ENCODE results near the gene WIPF3. TPM values are rescaled to one million over a fixed set of nuclear protein-coding genes. Genes with fewer than 3 reads are reported as not detected.

The WIPF3 gene
- total RNA-seq, 1 experiment from 2014 or later = 11.6 TPM

- H3K18ac ChIP-seq (ENCODE audit: insufficient read length, low read depth, low read length) = no peak overlapping the region
- H2AK5ac ChIP-seq (ENCODE audit: insufficient read length, low read length) = no peak overlapping the region
- Mint-ChIP-seq H3K27me3 (ENCODE audit: low read depth) (peaks cover 25% of the 10 kb centered on the region), H3K4me3 (no peak overlapping the region), H3K4me1 (peaks cover 5 to 12% of the 10 kb centered on the region in 2 experiments), H3K9me3 (no peaks in the 10 kb centered on the region), H3K27ac (no peak overlapping the region), H3K36me3 (ENCODE audit: insufficient read depth in 1 of 3, low read depth in 3 of 3) (no peaks in the 10 kb centered on the region)
- H2BK5ac ChIP-seq (ENCODE audit: insufficient read length, low read length) = no peak overlapping the region
- H3K14ac ChIP-seq (ENCODE audit: insufficient read depth, low read length) = no peak overlapping the region
- no peak overlapping the region for H4K5ac ChIP-seq (ENCODE audit: insufficient read length, low read depth, low read length)
- no peak overlapping the region for H3K4ac ChIP-seq (ENCODE audit: low read depth, low read length)
- no peaks in the 10 kb centered on the region for H3K9me3 ChIP-seq (ENCODE audit: control insufficient read depth, low read depth, low read length)
- H3K9ac ChIP-seq (ENCODE audit: extremely low read depth, insufficient read length, low read length) = no peak overlapping the region
- H3K79me2 ChIP-seq (ENCODE audit: insufficient read depth, low read length) = no peaks in the 10 kb centered on the region
- no peak overlapping the region for H3K4me2 ChIP-seq (ENCODE audit: insufficient read depth, insufficient read length, low read length)
- no peak overlapping the region for H3T11ph ChIP-seq (ENCODE audit: low read length)
- H2BK120ac ChIP-seq (ENCODE audit: low read depth, low read length, poor library complexity, severe bottlenecking) = no peak overlapping the region
- no CpG with 5 or more reads among the region's 2 CpGs for WGBS (ENCODE audit: extremely low coverage, insufficient read length, low lambda C conversion rate)
- no peaks in the 10 kb centered on the region for H3K27me3 ChIP-seq (ENCODE audit: insufficient read depth, low read length)
- no peak overlapping the region for H4K91ac ChIP-seq (ENCODE audit: insufficient read length, low read depth, low read length)
- no peak overlapping the region for H3K56ac ChIP-seq (ENCODE audit: insufficient read length, low read depth, low read length)
- no peaks in the 10 kb centered on the region for H3K4me1 ChIP-seq (ENCODE audit: insufficient read depth, low read length)
- no peaks in the 10 kb centered on the region for H4K20me1 ChIP-seq (ENCODE audit: control insufficient read depth, insufficient read depth, insufficient read length)
- no peak overlapping the region for H2BK15ac ChIP-seq (ENCODE audit: low read depth, low read length)
- H2BK12ac ChIP-seq (ENCODE audit: insufficient read length, low read depth, low read length) = no peak overlapping the region
- no peak overlapping the region for H4K8ac ChIP-seq (replicated peaks; ENCODE audit: insufficient read length, low read depth, low read length)
- no peak overlapping the region for H3K23ac ChIP-seq (ENCODE audit: insufficient read length, low read depth, low read length)
- H2BK20ac ChIP-seq (ENCODE audit: low read depth, low read length, poor library complexity, severe bottlenecking) = no peak overlapping the region
- H3K79me1 ChIP-seq (ENCODE audit: insufficient read depth, low read depth, low read length, poor library complexity, severe bottlenecking) = no peaks in the 10 kb centered on the region
- H3K27ac ChIP-seq (ENCODE audit: insufficient read length, low read depth, low read length) = no peak overlapping the region
- DNase-seq = no peak
- TF ChIP-seq, protein P1, sequence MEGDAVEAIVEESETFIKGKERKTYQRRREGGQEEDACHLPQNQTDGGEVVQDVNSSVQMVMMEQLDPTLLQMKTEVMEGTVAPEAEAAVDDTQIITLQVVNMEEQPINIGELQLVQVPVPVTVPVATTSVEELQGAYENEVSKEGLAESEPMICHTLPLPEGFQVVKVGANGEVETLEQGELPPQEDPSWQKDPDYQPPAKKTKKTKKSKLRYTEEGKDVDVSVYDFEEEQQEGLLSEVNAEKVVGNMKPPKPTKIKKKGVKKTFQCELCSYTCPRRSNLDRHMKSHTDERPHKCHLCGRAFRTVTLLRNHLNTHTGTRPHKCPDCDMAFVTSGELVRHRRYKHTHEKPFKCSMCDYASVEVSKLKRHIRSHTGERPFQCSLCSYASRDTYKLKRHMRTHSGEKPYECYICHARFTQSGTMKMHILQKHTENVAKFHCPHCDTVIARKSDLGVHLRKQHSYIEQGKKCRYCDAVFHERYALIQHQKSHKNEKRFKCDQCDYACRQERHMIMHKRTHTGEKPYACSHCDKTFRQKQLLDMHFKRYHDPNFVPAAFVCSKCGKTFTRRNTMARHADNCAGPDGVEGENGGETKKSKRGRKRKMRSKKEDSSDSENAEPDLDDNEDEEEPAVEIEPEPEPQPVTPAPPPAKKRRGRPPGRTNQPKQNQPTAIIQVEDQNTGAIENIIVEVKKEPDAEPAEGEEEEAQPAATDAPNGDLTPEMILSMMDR (conservative IDR thresholded peaks at IDR 0.05) = no peak
- H3K23me2 ChIP-seq (ENCODE audit: insufficient read length, low read depth, low read length, poor library complexity, severe bottlenecking) = peaks cover 2% of the 10 kb centered on the region
- H2AFZ ChIP-seq (ENCODE audit: low read length) = no peak overlapping the region
These were observed 6.0 kb downstream of the WIPF3 start for GRCh38 chr7:29812185-29812876.

Data from H9 (cell line).